SK-N-MC (cell line): ENCODE measurements around the gene TNIK.

Experiments
- EZH2 ChIP-seq: fragments of 200-600 bp; sonication (generic); IDR thresholded peaks from one replicate; pipeline ENCODE4 v1.6.1; 2017; ENCODE audit warnings: antibody characterized with exemption
- POLR2AphosphoS5 ChIP-seq: IDR thresholded peaks from 2 replicates; pipeline ENCODE4 v1.6.1; 2012; ENCODE audit warnings: mild to moderate bottlenecking, low read depth, low read length, borderline replicate concordance

DNA sequence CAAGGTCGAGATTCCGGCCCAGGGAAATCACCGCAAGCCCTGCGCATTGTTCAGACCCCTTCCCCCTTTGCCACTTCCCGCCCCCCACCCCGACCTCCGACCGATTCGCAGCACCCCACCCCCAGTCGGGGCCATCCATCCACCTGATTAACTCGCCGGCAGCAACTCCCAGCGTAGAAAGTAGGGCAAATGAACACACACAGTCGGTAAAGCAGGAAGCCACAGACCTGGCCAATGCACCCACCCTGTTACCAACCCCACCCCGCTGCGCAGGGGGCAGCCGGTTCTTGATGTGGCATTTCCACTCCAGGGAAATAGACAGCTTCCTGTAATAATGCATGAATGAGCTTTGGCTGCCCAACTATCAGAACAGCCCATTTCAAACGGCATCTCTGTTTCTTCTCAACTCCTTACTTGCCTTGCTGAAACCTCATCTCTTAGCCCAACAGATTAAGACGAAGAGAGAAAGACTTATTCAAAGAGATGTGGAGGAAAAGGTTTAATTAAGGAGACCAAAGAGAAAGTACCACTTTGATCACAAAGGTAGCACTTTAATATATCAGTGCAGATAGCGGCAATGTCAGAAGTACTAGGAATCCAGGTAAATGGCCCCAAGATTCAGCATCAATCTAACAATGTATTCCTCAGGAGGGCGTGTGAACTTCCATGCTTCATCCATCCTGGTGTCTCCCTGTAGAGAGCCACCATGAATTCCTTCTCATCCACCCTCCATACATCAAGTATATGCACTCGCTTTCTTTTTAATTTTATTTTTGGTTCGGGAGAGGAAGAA, 1.9 kb downstream of the TNIK start:
- TF ChIP-seq EZH2 = no peak
- TF ChIP-seq POLR2AphosphoS5 = no peak
